Prostate gland (tissue), 2 donors: Measurements from ENCODE around the gene ZNRF2.
"Not testable (repeated sequence)": the region's sequence is repeated elsewhere in the genome, so short reads cannot be mapped to it uniquely, and the experiment has no call there.

Experiments used
- CTCF ChIP-seq, 4 experiments: fragments of 200-600 bp in 2 of 4; fragments of 450-650 bp in 2 of 4; sonication (generic) in 2 of 4; IDR thresholded peaks; 1 replicate in 3 of 4; 2 replicates in 1 of 4; pipeline ENCODE4 v1.5.1; 2016 to 2019; ENCODE audit warnings: antibody characterized with exemption in 4 of 4, mild to moderate bottlenecking in 2 of 4, moderate library complexity in 2 of 4
- POLR2A ChIP-seq: fragments of 450-650 bp; IDR thresholded peaks from one replicate; pipeline ENCODE4 v1.6.1; 2016; ENCODE audit warnings: antibody characterized with exemption, mild to moderate bottlenecking

DNA sequence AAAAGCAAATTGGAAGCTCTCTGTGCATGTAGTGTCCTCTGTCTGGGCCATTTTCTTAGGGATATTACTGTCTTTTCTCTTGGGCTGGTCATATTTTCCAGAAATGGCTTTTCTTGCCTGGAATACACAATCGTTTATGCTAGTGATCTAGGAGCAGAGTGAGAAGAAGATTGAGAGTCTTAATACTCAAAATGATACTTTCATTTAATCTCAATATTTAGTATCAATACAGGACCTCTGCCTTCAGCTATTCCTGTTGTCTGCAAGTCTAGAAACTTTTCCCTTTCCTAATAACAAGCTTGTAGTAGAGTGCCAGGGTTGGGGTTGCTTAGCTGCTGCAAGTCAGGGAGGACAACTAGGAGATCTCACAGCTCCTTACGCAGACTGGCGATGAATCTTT lies 14.0 kb downstream of the ZNRF2 start:
- TF ChIP-seq POLR2A; CTCF (IDR thresholded peaks at IDR 0.05): not testable (repeated sequence)
